Muscle of arm (tissue), 12 donors: ENCODE measurements around the gene NDUFA11. TPM values are rescaled to one million over a fixed set of nuclear protein-coding genes. Genes with fewer than 3 reads are reported as not detected.
"Not testable (repeated sequence)": the region's sequence is repeated elsewhere in the genome, so short reads cannot be mapped to it uniquely, and the experiment has no call there.

Experiments
- DNase-seq: peaks from one replicate; pipeline ENCODE4 v3.0.0-alpha.2; 2013
- polyA plus RNA-seq, 12 donors: library from polyadenylated mRNA; unstranded; fragments of 120-200 nt; gene quantifications; one replicate each; pipeline ENCODE4 v1.2.1, GENCODE V29; 2013; ENCODE audit not compliant: insufficient read length in 12 of 12

The NDUFA11 gene
- polyA plus RNA-seq, 12 donors: 138 to 197 (median 162) TPM; not detected in 1

GRCh38 chr19:5893907-5894703 lies 9.5 kb downstream of the NDUFA11 start:
- no peak for DNase-seq

DNA sequence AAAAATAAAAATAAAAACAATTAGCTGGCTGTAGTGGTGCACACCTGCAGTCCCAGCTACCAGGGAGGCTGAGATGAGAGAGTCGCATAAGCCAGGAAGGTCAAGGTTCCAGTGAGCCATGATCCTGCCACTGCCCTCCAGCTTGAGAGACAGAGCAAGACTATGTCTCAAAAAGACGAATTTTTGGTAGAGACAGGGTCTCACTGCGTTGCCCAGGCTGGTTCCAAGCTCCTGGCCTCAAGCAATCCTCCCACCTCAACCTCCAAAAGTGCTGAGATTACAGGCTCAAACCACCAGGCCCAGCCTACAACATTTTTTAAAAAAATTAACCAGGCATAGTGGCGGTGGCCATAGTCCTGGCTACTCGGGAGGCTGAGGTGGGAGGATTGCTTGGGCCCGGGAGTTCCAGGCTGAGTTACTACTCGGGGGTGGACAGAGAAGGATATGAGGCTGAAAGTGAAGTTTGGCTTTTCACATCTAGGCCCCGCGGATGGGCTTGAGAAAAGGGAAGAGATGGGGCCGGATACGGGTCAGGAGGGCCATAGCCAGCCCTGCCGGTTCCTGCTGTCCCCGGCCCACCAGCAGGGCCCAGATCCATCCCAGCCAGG lies 10.2 kb downstream of the NDUFA11 start:
- DNase-seq: no peak

DNA sequence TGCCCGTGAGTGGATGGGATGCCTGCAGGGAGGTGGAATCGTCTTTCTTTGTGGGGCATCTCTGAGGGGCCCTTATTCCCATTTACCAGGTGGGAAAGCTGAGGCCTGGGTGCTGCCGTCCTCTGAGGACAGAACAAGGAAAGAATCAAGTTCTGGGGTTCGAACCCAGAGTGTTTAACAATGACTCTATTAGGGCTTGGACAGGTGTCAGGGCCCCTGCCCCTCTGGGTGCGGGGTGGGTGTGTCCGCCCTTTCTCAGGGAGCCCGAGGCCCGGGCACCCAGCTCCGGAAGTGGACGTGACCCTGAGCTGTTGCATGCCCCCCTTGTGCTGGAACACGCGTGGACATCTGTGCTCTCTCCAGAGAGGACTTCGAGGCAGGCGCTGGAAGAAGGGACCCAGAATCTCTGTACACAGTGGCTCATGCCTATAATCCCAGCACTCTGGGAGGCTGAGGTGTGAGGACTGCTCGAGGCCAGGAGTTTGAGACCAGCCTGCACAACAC lies 10.8 kb downstream of the NDUFA11 start:
- no peak for DNase-seq

- DNase-seq: no peak
Measured at GRCh38 chr19:5891938-5892771, 11.4 kb downstream of the NDUFA11 start.

- DNase-seq: no peak
Measured at GRCh38 chr19:5891572-5891937, 12.0 kb downstream of the NDUFA11 start.

DNA sequence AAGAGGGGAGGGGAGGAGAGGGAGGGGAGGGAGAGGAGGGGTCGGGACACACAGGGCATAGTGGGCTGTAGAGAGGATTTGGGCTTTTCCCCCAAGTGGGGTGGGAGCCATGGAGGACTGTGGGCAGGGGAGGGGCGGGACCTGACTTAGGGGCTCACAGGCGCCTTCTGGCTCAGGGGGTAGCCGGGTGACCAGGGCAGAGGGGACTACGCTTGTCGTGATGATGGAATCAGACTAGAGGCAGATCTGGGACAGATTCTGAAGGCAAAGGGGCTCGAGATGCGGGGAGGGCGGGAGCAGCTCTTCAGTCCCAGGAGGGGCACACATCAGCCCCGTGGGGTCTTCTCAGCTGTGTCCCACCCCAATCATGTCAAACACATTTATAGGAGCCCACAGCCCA lies 13.5 kb downstream of the NDUFA11 start:
- DNase-seq: no peak

- no peak for DNase-seq
Measured at GRCh38 chr19:5889288-5889971, 14.2 kb downstream of the NDUFA11 start.

- not testable (repeated sequence) for DNase-seq
Measured at GRCh38 chr19:5884065-5884811, 19.4 kb downstream of the NDUFA11 start.

- not testable (repeated sequence) for DNase-seq
Measured at GRCh38 chr19:5883157-5883873, 20.3 kb downstream of the NDUFA11 start.

DNA sequence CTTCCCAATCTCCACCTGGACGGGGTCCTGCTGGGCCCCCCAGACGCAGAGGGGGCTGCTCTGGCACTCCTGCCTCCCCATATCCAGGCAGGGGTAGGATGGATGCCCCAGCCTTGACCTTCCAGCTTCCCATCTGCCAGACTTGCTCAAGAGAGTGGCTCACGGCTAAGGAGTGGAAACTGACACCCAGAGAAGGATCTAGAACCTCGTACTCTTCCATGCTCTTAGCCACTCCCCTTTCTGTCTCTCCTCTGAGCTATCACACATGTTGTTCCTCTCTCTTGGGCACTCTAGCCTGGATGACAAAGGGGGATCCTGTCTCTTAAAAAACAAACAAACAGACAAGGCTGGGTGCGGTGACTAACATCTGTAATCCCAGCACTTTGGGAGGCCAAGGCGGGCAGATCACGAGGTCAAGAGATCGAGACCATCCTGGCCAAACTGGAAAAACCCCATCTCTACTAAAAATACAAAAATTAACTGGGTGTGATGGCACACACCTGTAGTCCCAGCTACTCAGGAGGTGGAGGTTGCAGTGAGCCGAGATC lies 21.1 kb downstream of the NDUFA11 start:
- DNase-seq: no peak

DNA sequence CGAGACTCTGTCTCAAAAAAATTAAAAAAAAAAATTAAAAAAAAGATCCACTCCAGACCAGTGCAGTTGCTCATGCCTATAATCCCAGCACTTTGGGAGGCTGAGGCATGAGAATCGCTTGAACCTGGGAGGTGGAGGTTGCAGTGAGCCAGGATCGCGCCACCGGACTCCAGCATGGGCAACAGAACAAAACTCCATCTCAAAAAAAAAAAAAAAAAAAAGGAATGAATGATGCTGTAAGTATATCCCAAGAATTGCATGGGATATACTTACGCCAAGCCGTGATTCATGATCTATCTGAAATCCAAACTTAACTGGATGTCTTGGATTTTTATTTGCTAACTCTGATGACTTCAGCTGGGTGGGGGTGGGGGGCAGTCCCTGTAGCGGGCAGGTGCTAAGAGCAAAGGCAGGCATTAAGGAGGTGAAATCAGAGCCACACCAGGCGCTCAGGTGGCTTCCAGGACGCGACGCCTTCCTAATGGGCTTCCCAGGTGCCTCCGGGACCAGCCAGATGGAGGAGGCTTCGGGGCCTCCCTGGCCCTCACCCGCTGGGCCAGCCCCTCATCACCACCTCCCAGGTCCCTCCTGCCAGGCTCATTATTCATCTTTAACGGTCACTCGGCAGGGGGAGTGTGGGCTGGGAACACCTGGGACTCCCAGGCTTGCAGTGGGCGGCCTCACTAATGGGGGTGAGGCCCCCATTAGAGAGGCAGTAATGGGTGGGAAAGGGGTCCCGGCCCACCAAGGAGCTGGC lies 21.9 kb downstream of the NDUFA11 start:
- DNase-seq: no peak

DNA sequence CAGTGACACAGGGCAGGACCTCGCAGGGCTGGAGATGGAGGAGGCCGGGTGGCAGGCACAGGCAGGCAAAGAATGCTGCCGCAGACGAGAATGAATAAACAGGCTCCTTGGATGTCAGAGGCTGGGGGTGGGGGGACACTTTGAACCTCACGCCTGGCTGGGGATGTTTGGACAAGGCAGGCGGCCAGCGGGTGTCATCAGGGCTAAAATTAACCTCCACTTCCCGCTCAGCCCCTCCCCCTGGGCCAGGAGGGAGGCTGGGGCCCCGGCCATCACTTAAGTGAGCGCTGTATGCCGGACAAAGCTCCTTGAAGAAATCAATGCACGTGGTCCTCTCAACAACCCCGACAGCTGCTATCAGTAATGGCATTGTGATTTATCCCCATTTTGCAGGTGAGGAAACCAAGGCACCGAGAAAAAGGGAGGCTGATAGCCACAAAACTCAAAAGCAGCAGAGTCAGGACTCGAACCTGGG lies 22.9 kb downstream of the NDUFA11 start:
- DNase-seq: peak; percentile 75

GRCh38 chr19:5880196-5880595 lies 23.4 kb downstream of the NDUFA11 start:
- DNase-seq: no peak

- DNase-seq: no peak
Measured at GRCh38 chr19:5877882-5878281, 25.7 kb downstream of the NDUFA11 start.

DNA sequence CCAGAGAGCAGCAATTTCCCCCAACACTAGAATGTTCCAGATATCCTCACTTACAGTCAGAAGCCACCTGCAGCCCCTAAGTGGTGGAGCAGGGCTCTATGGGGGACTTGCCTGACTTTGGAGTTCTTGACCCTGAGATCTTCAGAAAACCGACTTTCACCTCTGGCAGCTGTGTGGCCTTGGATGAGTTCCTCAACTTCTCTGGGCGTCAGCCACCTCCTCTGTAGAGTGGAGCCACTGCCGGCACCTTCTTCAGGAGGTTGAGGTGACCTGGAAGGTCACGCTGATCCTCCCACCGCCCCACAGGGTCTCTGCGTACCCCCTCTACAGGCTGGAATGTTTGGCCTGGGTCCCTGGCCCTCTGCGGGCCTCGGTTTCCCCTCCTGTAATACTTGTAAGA lies 26.2 kb downstream of the NDUFA11 start:
- DNase-seq: no peak

DNA sequence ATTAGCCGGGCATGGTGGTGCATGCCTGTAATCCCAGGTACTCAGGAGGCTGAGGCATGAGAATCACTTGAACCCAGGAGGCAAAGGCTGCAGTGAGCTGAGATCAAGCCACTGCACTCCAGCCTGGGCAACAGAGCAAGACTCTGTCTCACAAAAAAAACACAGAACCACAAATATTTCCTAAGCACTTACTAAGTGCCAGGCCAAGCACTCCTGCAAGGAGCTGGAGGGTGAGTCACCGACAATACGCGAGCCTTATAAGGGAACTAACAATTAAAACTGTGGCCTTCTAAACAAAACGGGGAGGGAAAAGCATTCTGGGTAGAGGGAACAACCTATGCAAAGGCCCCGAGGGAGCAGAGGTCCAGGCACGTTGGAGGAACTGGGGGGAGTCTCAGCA lies 29.1 kb downstream of the NDUFA11 start:
- not testable (repeated sequence) for DNase-seq

DNA sequence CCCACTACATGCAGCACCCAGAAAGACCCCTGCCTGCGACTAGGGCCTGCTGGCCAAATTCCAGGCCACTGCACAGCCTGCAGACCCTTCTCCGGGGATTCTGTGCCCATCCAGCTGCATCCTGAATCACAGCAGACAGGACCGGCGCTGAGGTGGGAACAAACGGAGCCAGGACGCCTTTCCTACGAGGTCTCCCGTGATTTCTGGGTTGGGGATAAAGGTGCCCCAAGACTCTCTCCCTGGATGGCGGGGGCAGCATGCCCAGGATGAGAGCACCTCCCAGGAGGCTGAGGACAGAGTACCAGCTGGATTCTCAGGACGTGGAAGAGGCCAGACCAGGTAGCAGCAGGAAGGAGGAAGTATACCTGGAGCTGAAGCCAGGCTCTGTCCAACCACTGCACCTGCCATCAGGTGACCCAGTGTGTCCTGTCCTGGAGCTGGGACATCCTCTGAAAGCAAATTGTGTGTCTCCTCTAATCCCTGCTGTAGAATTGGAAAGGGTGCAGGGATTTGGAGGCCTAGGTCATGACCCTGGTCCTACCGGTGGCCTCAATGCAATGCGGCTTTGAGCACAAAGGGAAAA lies 29.9 kb downstream of the NDUFA11 start:
- no peak for DNase-seq

GRCh38 chr19:5870986-5871394 lies 32.6 kb downstream of the NDUFA11 start:
- DNase-seq: no peak
